Esophagus squamous epithelium (tissue), 4 donors: ENCODE measurements around the gene RBM25.

Experiments used
- POLR2A ChIP-seq, 4 donors: fragments of 450-650 bp; IDR thresholded peaks; one replicate each; pipeline ENCODE4 v1.6.1; 2017; ENCODE audit warnings: antibody characterized with exemption in 4 of 4, mild to moderate bottlenecking in 4 of 4, moderate library complexity in 3 of 4
- TF ChIP-seq, protein P1 (sequence below), 6 experiments: fragments of 450-650 bp in 4 of 6; fragments of 200-600 bp in 2 of 6; sonication (generic) in 2 of 6; IDR thresholded peaks; one replicate each; pipeline ENCODE4 v1.5.1; 2016 to 2019; ENCODE audit warnings: antibody characterized with exemption in 6 of 6, mild to moderate bottlenecking in 4 of 6, moderate library complexity in 4 of 6

DNA sequence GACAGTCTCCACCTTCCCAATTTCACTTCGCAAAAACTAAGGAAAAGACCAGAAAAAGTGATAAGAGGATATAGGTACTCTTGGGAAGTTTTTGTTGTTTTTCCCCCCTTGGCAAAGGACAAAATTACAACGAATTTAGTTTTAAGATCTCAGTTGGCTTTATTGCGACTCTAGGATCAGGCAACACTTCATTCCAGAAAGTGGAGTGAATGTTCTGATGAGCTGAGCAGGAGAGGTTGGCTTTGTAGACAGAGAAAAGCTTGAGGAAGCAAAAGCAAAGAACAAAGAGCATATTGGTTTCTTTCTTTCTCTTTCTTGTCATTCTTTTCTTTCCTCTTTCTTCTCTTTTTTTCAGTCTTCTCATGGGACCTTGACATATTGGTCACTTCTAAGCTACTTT lies 30.8 kb upstream of the RBM25 start:
- TF ChIP-seq, protein P1, sequence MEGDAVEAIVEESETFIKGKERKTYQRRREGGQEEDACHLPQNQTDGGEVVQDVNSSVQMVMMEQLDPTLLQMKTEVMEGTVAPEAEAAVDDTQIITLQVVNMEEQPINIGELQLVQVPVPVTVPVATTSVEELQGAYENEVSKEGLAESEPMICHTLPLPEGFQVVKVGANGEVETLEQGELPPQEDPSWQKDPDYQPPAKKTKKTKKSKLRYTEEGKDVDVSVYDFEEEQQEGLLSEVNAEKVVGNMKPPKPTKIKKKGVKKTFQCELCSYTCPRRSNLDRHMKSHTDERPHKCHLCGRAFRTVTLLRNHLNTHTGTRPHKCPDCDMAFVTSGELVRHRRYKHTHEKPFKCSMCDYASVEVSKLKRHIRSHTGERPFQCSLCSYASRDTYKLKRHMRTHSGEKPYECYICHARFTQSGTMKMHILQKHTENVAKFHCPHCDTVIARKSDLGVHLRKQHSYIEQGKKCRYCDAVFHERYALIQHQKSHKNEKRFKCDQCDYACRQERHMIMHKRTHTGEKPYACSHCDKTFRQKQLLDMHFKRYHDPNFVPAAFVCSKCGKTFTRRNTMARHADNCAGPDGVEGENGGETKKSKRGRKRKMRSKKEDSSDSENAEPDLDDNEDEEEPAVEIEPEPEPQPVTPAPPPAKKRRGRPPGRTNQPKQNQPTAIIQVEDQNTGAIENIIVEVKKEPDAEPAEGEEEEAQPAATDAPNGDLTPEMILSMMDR (IDR thresholded peaks at IDR 0.05): no peak
- TF ChIP-seq POLR2A (IDR thresholded peaks at IDR 0.05): no peak
